Lung (tissue), 12 donors: ENCODE measurements around the gene LARP1. TPM values are rescaled to one million over a fixed set of nuclear protein-coding genes. Genes with fewer than 3 reads are reported as not detected.

Source experiments
- ATAC-seq: fragments of 200-7000 bp; cut with Tn5 transposase; one replicate; pipeline ENCODE4 v1.9.1; 2020; ENCODE audit warnings: moderate number of reproducible peaks; ENCODE audit not compliant: insufficient read depth, low FRiP score
- DNase-seq, 3 donors: peaks; one replicate each; pipeline ENCODE4 v3.0.0-alpha.2; 2013 to 2017
- H3K27ac ChIP-seq, 2 donors: one replicate each; pipeline ENCODE4 v1.5.1; 2013; ENCODE audit warnings: mild to moderate bottlenecking in 2 of 2, moderate library complexity in 2 of 2, control low read depth in 1 of 2, inconsistent platforms in 1 of 2, low read depth in 1 of 2, low read length in 1 of 2
- H3K27me3 ChIP-seq, 3 donors: one replicate each; pipeline ENCODE4 v1.5.1; 2013; ENCODE audit warnings: low read length in 2 of 3; ENCODE audit not compliant: control insufficient read depth in 3 of 3, insufficient read depth in 3 of 3
- H3K36me3 ChIP-seq, 4 donors: one replicate each; pipeline ENCODE4 v1.5.1; 2013; ENCODE audit warnings: low read length in 4 of 4, mild to moderate bottlenecking in 1 of 4, moderate library complexity in 1 of 4; ENCODE audit not compliant: control insufficient read depth in 4 of 4, insufficient read depth in 4 of 4
- H3K4me1 ChIP-seq, 5 donors: one replicate each; pipeline ENCODE4 v1.5.1; 2013; ENCODE audit warnings: low read length in 5 of 5, mild to moderate bottlenecking in 2 of 5, moderate library complexity in 1 of 5; ENCODE audit not compliant: control insufficient read depth in 5 of 5, insufficient read depth in 5 of 5
- H3K4me3 ChIP-seq: one replicate; pipeline ENCODE4 v1.5.1; 2013; ENCODE audit warnings: mild to moderate bottlenecking, control low read depth, moderate library complexity
- H3K9ac ChIP-seq, 2 donors: one replicate each; pipeline ENCODE4 v1.5.1; 2013; ENCODE audit warnings: low read length in 2 of 2, control low read depth in 1 of 2; ENCODE audit not compliant: insufficient read depth in 1 of 2
- H3K9me3 ChIP-seq, 4 donors: one replicate each; pipeline ENCODE4 v1.5.1; 2013; ENCODE audit warnings: low read length in 3 of 4, mild to moderate bottlenecking in 1 of 4, moderate library complexity in 1 of 4; ENCODE audit not compliant: control insufficient read depth in 4 of 4, insufficient read depth in 3 of 4
- WGBS, 2 donors: extraction: QIAGEN DNeasy Blood & Tissue Kit; methylation state at CpG; one replicate each; pipeline ENCODE4 v1.1.7; 2013; 5-methylcytosine and 5-hydroxymethylcytosine counted together
- polyA plus RNA-seq, 2 donors: library from polyadenylated mRNA; stranded (reverse); fragments of 200-250 nt; gene quantifications; one replicate each; pipeline ENCODE4 v1.2.1, GENCODE V29; 2013
- total RNA-seq, 2 donors: library from RNA; depleted of rRNA in 1 of 2; stranded (reverse); fragments of >200 nt in 1 of 2; gene quantifications; one replicate each; pipeline ENCODE4 v1.2.1, GENCODE V29; 2014 to 2021
- TF ChIP-seq, protein P1 (sequence below): IDR thresholded peaks from 2 replicates; pipeline ENCODE4 v1.5.1; 2012; ENCODE audit warnings: mild to moderate bottlenecking; ENCODE audit errors: control extremely low read depth, extremely low read depth
- donor health status: control.
- donor health status: control.
- donor health status: Bipolar disorder and iron deficiency.
- donor health status: healthy.
- donor health status: DM: yes; HTN: yes; CAD: no.

The LARP1 gene
- total and polyA plus RNA-seq, 4 donors, result 30.5 to 199 (median 61.7) TPM

DNA sequence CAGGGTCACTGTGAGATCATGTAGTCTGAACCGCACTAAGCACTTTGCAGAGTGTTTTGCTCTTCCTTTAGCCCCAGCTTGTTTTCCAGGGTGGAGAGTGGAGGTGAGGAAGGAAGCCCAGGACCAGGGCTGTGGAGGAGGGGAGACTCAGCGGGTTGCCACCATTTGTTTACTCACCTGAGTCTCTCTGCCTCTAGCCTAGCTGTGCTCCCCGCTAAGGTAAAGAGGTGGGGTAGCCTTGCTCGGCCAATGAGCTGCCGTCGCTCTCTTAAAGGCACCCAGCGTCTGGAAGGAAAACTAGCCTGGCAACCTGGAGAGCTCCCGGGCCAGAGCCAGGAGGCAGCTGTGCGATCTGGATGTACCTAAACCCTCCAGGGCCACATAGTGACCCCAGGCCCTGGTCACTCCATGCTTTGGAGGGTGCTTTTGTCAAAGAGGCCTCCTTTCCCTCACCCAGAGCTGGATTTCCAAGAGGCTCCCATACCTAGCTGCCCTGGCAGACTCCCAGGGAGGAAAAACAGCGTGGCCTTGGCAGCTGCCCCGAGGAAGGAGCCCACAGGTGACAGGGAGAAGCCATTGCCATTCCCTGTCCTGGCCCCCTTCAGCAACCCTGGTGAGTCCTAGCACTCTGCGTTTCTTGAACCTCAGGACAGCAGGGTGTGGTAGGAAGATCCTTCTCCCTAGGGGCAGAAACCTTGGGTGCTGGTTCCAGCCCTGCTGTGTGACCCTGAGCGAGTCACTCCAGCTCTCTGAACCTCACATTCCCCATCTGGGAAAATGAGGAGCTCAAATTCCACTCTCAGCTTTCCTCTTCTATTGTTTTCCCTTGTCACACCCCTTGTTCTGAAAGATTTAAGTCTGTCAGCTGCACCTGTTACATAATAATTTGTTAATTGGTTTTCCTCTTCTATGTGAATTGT lies 42.4 kb upstream of the LARP1 start:
- H3K9ac ChIP-seq, result no peak overlapping the region
- H3K9me3 ChIP-seq, result no peaks in the 10 kb centered on the region
- no peak overlapping the region for H3K4me3 ChIP-seq
- DNase-seq (peak in 2 of 3 donors; percentile 38 to 56), ATAC-seq (peak; percentile 59)
- H3K36me3 ChIP-seq, result no peaks in the 10 kb centered on the region
- TF ChIP-seq, protein P1, sequence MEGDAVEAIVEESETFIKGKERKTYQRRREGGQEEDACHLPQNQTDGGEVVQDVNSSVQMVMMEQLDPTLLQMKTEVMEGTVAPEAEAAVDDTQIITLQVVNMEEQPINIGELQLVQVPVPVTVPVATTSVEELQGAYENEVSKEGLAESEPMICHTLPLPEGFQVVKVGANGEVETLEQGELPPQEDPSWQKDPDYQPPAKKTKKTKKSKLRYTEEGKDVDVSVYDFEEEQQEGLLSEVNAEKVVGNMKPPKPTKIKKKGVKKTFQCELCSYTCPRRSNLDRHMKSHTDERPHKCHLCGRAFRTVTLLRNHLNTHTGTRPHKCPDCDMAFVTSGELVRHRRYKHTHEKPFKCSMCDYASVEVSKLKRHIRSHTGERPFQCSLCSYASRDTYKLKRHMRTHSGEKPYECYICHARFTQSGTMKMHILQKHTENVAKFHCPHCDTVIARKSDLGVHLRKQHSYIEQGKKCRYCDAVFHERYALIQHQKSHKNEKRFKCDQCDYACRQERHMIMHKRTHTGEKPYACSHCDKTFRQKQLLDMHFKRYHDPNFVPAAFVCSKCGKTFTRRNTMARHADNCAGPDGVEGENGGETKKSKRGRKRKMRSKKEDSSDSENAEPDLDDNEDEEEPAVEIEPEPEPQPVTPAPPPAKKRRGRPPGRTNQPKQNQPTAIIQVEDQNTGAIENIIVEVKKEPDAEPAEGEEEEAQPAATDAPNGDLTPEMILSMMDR, result no peak
- peak overlapping the region in 1 of 2 donors; percentile 27 for H3K27ac ChIP-seq
- WGBS, 2 donors, result 65 to 89% methylated on average over 13 of the region's 13 CpGs
- H3K27me3 ChIP-seq, result no peaks in the 10 kb centered on the region
- H3K4me1 ChIP-seq, result no peaks in the 10 kb centered on the region

DNA sequence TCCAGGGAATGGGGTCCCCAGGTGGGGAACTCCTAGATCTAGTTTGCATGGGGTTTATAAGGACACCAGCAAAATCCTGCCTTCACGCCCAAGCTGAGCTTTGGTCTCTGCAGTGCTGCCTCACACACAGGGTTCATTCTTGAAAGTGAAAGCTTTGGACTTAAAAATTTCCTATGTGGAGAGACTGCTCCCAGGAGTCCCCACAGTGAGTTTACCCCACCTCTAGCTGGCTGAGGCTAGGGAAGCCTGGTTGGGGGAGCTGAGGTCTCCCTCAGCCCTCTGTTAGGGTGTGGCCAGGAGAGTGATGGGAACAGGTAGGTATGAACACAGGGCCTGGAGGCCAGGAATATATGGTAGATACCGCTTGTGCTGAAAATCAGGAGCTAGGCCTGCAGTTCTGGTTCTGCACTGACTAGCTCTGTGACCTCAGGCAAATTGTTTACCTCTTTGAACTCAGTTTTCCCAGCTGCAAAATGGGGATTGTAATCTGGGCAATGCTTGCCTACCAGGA lies 41.5 kb upstream of the LARP1 start:
- no peak overlapping the region for H3K27ac ChIP-seq
- H3K36me3 ChIP-seq, result no peaks in the 10 kb centered on the region
- 77 to 80% methylated on average over 2 of the region's 2 CpGs for WGBS, 2 donors
- H3K9me3 ChIP-seq, result no peaks in the 10 kb centered on the region
- DNase-seq, result no peak
- H3K9ac ChIP-seq, result no peak overlapping the region
- peaks cover 0 to 3% (median 0%) of the 10 kb centered on the region in 5 donors for H3K4me1 ChIP-seq
- H3K4me3 ChIP-seq, result no peak overlapping the region
- H3K27me3 ChIP-seq, result no peaks in the 10 kb centered on the region
- TF ChIP-seq, protein P1, result no peak
- no peak for ATAC-seq

DNA sequence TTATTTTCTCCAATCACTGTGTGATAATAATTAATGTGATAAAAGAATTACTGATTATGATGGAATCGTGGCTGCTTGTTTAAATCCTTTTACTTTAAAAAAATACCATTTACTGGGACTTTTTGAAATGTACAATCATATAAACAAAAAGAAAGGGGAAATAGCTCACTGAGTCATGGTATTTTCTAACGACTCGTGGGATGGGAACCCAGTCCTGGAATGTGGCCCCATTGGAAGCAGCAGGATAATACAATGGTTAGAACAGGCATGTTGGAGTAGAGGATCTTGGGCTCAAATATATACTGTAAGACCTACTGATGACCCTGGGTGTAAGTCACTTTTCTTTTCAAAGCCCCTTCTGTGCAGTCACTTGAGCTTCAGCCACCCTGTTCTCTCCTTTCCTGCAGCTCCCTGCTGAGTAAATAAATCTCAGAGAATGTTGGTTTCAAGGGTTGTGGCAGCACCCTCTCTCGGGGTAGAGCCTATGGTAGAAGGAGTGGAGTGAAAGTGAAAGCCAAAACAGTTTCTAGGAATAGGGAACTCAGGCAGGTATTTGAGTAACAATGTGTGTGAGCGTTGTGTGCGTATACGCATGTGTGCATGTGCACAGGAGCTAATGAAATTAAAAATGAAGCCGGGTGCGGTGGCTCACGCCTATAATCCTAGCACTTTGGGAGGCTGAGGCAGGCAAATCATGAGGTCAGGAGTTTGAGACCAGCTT lies 40.8 kb upstream of the LARP1 start:
- Histone ChIP-seq H3K9ac (no peak overlapping the region), H3K27ac (no peak overlapping the region), H3K27me3 (no peaks in the 10 kb centered on the region), H3K4me1 (peaks cover 0 to 3% (median 0%) of the 10 kb centered on the region in 5 donors), H3K36me3 (no peaks in the 10 kb centered on the region), H3K4me3 (no peak overlapping the region), H3K9me3 (no peaks in the 10 kb centered on the region)
- TF ChIP-seq, protein P1, result no peak
- WGBS, 2 donors, result 25 to 32% methylated on average over 10 of the region's 10 CpGs
- DNase-seq (peak; percentile 25 to 67 (median 37)), ATAC-seq (peak; percentile 84)
